Activated CD4-positive, alpha-beta memory T cell treated with anti-CD3 and anti-CD28 coated beads for 36 hours (primary cell): ENCODE results near the gene KPTN. TPM values are rescaled to one million over a fixed set of nuclear protein-coding genes. Genes with fewer than 3 reads are reported as not detected.

ENCODE experiments used
- CTCF ChIA-PET: fragments of 350-600 bp; sonication (Branson Sonifier 250); formaldehyde crosslinking; loops from one replicate; lab custom pipeline; 2021; ENCODE audit warnings: antibody characterized with exemption, inconsistent platforms; lab: Charles Lee
- POLR2A ChIA-PET: fragments of 350-600 bp; sonication (Branson Sonifier 250); formaldehyde crosslinking; loops from one replicate; lab custom pipeline; 2021; ENCODE audit warnings: antibody characterized with exemption; lab: Charles Lee
- DNase-seq: peaks from one replicate; pipeline ENCODE4 v3.0.0-alpha.2; 2020
- H3K27ac Mint-ChIP-seq: one replicate; pipeline ENCODE4 v1.8.0; 2021; ENCODE audit warnings: mixed read lengths
- H3K27me3 Mint-ChIP-seq: one replicate; pipeline ENCODE4 v1.8.0; 2021; ENCODE audit warnings: mixed read lengths
- H3K36me3 Mint-ChIP-seq: one replicate; pipeline ENCODE4 v1.8.0; 2021; ENCODE audit warnings: mixed read lengths
- H3K4me1 Mint-ChIP-seq: one replicate; pipeline ENCODE4 v1.8.0; 2021; ENCODE audit warnings: low read depth, mixed read lengths
- H3K4me3 Mint-ChIP-seq: one replicate; pipeline ENCODE4 v1.8.0; 2021; ENCODE audit warnings: mild to moderate bottlenecking, mixed read lengths
- H3K9me3 Mint-ChIP-seq: one replicate; pipeline ENCODE4 v1.8.0; 2021; ENCODE audit warnings: mixed read lengths
- intact Hi-C: fragments of 100-400 bp; cut with micrococcal nuclease; formaldehyde crosslinking; loops from one replicate; pipeline ENCODE4 v1.15.1; 2023
- total RNA-seq, 2 experiments: library from RNA; stranded (reverse); gene quantifications; one replicate each; pipeline ENCODE4 v1.2.3, GENCODE V29; 2021

Gene KPTN
- total RNA-seq, 2 experiments from 2014 or later, result 7.0 to 9.2 TPM

DNA sequence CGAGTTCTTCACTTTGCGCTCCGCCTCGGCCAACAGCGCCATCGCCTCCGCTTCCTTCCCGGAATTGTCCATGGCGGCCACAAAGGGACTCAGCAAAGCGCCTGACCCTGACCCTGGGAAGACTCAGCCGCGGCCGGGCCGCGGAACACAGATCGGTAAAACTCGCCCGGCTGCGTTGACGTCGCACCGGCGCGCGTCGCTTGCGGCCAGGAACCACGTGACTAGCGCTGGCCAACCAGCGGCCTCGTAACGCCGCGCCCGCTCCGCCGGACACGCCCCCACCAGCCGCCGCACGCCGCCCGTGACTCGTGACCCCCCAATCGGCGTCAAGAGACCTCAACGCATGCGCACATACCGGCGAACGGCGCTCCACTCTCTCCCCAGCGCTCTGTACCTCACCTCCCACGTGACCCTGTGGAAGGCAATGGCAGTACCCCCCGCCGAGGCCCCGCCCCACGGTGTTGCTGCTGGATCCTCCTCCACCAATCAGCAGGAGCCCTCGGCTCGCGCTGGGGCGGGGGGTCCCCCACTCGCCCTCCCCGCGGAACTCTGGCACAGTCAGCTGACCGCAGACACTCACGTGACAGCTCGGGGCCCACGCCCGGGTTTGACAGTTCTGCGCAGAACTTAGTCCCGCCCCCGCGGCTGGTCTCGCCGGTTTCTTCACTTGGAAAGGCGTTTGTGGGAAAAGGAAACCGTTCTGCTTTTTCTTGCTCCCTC is 31.0 kb upstream of the KPTN start, which contains the start of gene NAPA:
NAPA (minus strand) TSS at position 195 of the 720 bp plus-strand sequence; CDS start at position 72, 123 bp downstream.
- Mint-ChIP-seq H3K36me3 (peaks cover 7% of the 10 kb centered on the region), H3K9me3 (no peaks in the 10 kb centered on the region), H3K27ac (peak within 1 kb of the TSS; percentile 95), H3K4me1 (peaks cover 74% of the 10 kb centered on the region), H3K4me3 (peak within 1 kb of the TSS; percentile 98), H3K27me3 (no peaks in the 10 kb centered on the region)
- DNase-seq, result peak; percentile 100
- CTCF ChIA-PET, result interaction anchor here (0.7 to 3.2 kb wide), 23 partner anchors 9 to 241 kb away, joined by 3 to 53 read pairs (median 4); partner anchors contain the start of genes DHX34, EHD2, KPTN and NOP53
- intact Hi-C loops, result loop anchor here (1.0 to 10.0 kb wide), 8 partner anchors 31 to 810 kb away; partner anchors contain the start of genes BICRA, EMP3, KPTN and ZC3H4
- POLR2A ChIA-PET, result interaction anchor here (0.8 to 1.8 kb wide), 4 partner anchors 30 to 93 kb away, joined by 4 to 9 read pairs (median 4); no protein-coding TSS in a partner anchor

DNA sequence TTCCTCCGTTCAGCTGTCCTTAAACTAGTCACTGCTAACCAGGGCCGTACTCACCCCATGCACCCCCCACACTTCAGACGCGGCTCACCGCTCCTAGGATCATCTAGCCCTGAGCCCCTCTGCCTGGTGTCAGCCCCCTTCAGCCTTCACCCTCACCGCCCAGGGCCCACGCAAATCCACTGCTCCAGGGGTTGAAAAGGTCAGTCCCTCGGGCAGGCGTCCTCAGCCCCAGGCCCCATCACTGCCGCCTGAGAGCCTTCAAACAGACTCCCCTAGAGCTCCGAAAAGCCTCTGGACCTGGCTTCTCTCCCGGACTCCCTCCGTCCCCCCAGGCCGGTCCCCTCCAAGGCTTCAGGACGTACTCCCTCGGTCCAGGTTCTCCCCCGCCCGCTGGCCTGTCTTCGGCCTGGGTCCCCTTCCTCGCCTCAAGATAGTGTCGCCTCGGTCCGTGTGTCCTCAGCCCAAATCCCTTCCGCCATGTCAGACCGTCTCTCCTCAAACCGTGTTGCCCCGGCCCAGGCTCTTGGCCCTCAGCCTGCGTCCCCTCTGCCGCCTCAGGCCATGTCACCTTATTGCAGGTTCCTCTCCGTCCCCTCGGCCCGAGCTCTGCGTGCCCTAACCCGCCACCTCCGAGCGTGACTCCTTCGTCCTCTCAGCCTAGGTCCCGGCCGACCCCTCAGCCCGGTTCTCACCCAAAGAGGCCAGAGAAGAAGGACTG is 30.3 kb upstream of the KPTN start:
- POLR2A ChIA-PET, result interaction anchor here (0.8 to 0.9 kb wide), 2 partner anchors 20 to 31 kb away, joined by 3 read pairs; partner anchors contain the start of gene KPTN
- peaks cover 74% of the 10 kb centered on the region for H3K4me1 Mint-ChIP-seq
- DNase-seq, result peak; percentile 22
- H3K27me3 Mint-ChIP-seq, result no peaks in the 10 kb centered on the region
- peak overlapping the region; percentile 98 for H3K4me3 Mint-ChIP-seq
- H3K9me3 Mint-ChIP-seq, result no peaks in the 10 kb centered on the region
- H3K36me3 Mint-ChIP-seq, result peaks cover 7% of the 10 kb centered on the region
- intact Hi-C loops, result loop anchor here (2.0 to 10.0 kb wide), 4 partner anchors 60 to 810 kb away; partner anchors contain the start of genes BICRA, EMP3 and ZNF541
- peak overlapping the region; percentile 95 for H3K27ac Mint-ChIP-seq
- CTCF ChIA-PET, result interaction anchor here (0.6 to 3.2 kb wide), 5 partner anchors 17 to 254 kb away, joined by 3 to 53 read pairs (median 4); partner anchors contain the start of gene DHX34

GRCh38 chr19:47512948-47513319 is 28.9 kb upstream of the KPTN start:
- ChIA-PET CTCF (interaction anchor here (0.6 to 1.3 kb wide), 2 partner anchors 29 to 78 kb away, joined by 4 read pairs; partner anchors contain the start of gene KPTN), POLR2A (interaction anchor here (0.9 kb wide), 1 partner anchor 29 kb away, joined by 3 read pairs; the partner anchor contains the start of gene KPTN)
- H3K27ac Mint-ChIP-seq, result peak overlapping the region; percentile 61
- no peaks in the 10 kb centered on the region for H3K9me3 Mint-ChIP-seq
- H3K4me1 Mint-ChIP-seq, result peaks cover 73% of the 10 kb centered on the region
- no peaks in the 10 kb centered on the region for H3K27me3 Mint-ChIP-seq
- no peak for DNase-seq
- intact Hi-C loops, result loop anchor here (10.0 kb wide), 3 partner anchors 62 to 812 kb away; partner anchors contain the start of genes EMP3 and ZNF541
- H3K36me3 Mint-ChIP-seq, result peaks cover 7% of the 10 kb centered on the region
- H3K4me3 Mint-ChIP-seq, result peak overlapping the region; percentile 98

GRCh38 chr19:47512183-47512947 is 28.3 kb upstream of the KPTN start:
- CTCF ChIA-PET, result interaction anchor here (0.6 to 3.8 kb wide), 3 partner anchors 28 to 77 kb away, joined by 4 to 17 read pairs (median 4); partner anchors contain the start of gene KPTN
- peaks cover 7% of the 10 kb centered on the region for H3K36me3 Mint-ChIP-seq
- DNase-seq, result no peak
- H3K4me1 Mint-ChIP-seq, result peaks cover 71% of the 10 kb centered on the region
- H3K9me3 Mint-ChIP-seq, result no peaks in the 10 kb centered on the region
- H3K4me3 Mint-ChIP-seq, result peak overlapping the region; percentile 98
- intact Hi-C loops, result loop anchor here (10.0 kb wide), 3 partner anchors 62 to 812 kb away; partner anchors contain the start of genes EMP3 and ZNF541
- POLR2A ChIA-PET, result interaction anchor here (2.1 kb wide), 1 partner anchor 28 kb away, joined by 7 read pairs; the partner anchor contains the start of gene KPTN
- H3K27me3 Mint-ChIP-seq, result no peaks in the 10 kb centered on the region
- peak overlapping the region; percentile 61 for H3K27ac Mint-ChIP-seq

GRCh38 chr19:47511681-47512080 is 27.7 kb upstream of the KPTN start:
- Mint-ChIP-seq H3K9me3 (no peaks in the 10 kb centered on the region), H3K36me3 (peaks cover 7% of the 10 kb centered on the region), H3K27ac (peak overlapping the region; percentile 25), H3K27me3 (no peaks in the 10 kb centered on the region), H3K4me1 (peaks cover 66% of the 10 kb centered on the region), H3K4me3 (no peak overlapping the region)
- intact Hi-C loops, result loop anchor here (10.0 kb wide), 3 partner anchors 63 to 813 kb away; partner anchors contain the start of genes EMP3 and ZNF541
- DNase-seq, result no peak
- CTCF ChIA-PET, result interaction anchor here (1.3 to 3.8 kb wide), 3 partner anchors 28 to 75 kb away, joined by 4 to 17 read pairs (median 4); partner anchors contain the start of gene KPTN
- POLR2A ChIA-PET, result interaction anchor here (2.1 kb wide), 1 partner anchor 28 kb away, joined by 7 read pairs; the partner anchor contains the start of gene KPTN

- peaks cover 60% of the 10 kb centered on the region for H3K4me1 Mint-ChIP-seq
These were observed 27.1 kb upstream of the KPTN start for GRCh38 chr19:47511128-47511517.

DNA sequence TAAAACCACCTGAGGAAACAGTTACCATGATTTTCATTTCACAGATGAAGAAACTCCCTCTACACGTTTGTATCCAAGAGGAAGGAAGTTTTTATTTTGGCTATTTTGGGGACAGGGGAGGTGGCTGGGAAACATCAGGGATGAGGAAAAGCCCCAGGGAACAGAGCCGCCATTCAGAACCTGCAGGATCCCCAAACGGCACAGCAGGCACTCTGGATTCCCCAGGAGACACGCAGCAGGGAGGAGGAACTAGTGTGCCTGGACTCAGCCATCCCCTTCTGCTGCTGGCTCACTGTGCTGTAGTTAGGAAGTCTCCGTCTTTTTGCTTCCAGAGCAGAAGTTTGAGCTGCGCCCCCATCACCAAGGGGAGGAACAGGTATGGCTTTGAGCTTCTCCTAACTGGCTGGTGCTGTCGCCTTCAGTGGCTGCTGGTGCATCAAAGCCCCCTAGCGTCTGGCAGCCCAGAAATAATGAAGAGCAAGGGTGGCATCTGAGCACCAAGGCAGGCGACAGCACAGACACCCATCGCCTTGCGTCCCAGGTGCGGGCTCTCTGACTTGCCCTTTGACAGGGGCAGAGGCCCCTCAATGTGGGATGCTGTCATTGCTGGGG is 26.6 kb upstream of the KPTN start:
- no peak overlapping the region for H3K4me3 Mint-ChIP-seq
- POLR2A ChIA-PET, result interaction anchor here (2.1 kb wide), 1 partner anchor 27 kb away, joined by 7 read pairs; the partner anchor contains the start of gene KPTN
- peaks cover 56% of the 10 kb centered on the region for H3K4me1 Mint-ChIP-seq

More at GRCh38 chr19:47511128-47511517, 27.1 kb upstream of the KPTN start:
- ChIA-PET POLR2A (interaction anchor here (2.1 kb wide), 1 partner anchor 27 kb away, joined by 7 read pairs; the partner anchor contains the start of gene KPTN), CTCF (interaction anchor here (0.9 to 3.8 kb wide), 3 partner anchors 27 to 197 kb away, joined by 3 to 17 read pairs (median 4); partner anchors contain the start of gene KPTN)
- no peak for DNase-seq
- H3K4me3 Mint-ChIP-seq, result no peak overlapping the region
- H3K9me3 Mint-ChIP-seq, result no peaks in the 10 kb centered on the region
- H3K36me3 Mint-ChIP-seq, result peaks cover 7% of the 10 kb centered on the region
- H3K27me3 Mint-ChIP-seq, result no peaks in the 10 kb centered on the region
- intact Hi-C loops, result loop anchor here (10.0 kb wide), 3 partner anchors 64 to 814 kb away; partner anchors contain the start of genes EMP3 and ZNF541
- H3K27ac Mint-ChIP-seq, result no peak overlapping the region

GRCh38 chr19:47509973-47510372 is 26.0 kb upstream of the KPTN start:
- intact Hi-C loops, result loop anchor here (10.0 kb wide), 3 partner anchors 65 to 815 kb away; partner anchors contain the start of genes EMP3 and ZNF541
- Mint-ChIP-seq H3K9me3 (no peaks in the 10 kb centered on the region), H3K27me3 (no peaks in the 10 kb centered on the region), H3K4me3 (no peak overlapping the region), H3K36me3 (peaks cover 7% of the 10 kb centered on the region), H3K27ac (peak overlapping the region; percentile 21), H3K4me1 (peaks cover 50% of the 10 kb centered on the region)
- ChIA-PET CTCF (interaction anchor here (0.9 to 3.8 kb wide), 3 partner anchors 74 to 189 kb away, joined by 3 to 17 read pairs (median 3); no protein-coding TSS in a partner anchor), POLR2A (interaction anchor here (2.1 kb wide), 1 partner anchor 26 kb away, joined by 7 read pairs; the partner anchor contains the start of gene KPTN)
- DNase-seq, result no peak

More for the DNA sequence above, 26.6 kb upstream of the KPTN start:
- no peak overlapping the region for H3K27ac Mint-ChIP-seq
- no peaks in the 10 kb centered on the region for H3K9me3 Mint-ChIP-seq
- intact Hi-C loops, result loop anchor here (10.0 kb wide), 3 partner anchors 64 to 814 kb away; partner anchors contain the start of genes EMP3 and ZNF541
- H3K36me3 Mint-ChIP-seq, result peaks cover 7% of the 10 kb centered on the region
- H3K27me3 Mint-ChIP-seq, result no peaks in the 10 kb centered on the region
- no peak for DNase-seq
- CTCF ChIA-PET, result interaction anchor here (0.9 to 3.8 kb wide), 4 partner anchors 27 to 197 kb away, joined by 3 to 17 read pairs (median 4); partner anchors contain the start of gene KPTN

DNA sequence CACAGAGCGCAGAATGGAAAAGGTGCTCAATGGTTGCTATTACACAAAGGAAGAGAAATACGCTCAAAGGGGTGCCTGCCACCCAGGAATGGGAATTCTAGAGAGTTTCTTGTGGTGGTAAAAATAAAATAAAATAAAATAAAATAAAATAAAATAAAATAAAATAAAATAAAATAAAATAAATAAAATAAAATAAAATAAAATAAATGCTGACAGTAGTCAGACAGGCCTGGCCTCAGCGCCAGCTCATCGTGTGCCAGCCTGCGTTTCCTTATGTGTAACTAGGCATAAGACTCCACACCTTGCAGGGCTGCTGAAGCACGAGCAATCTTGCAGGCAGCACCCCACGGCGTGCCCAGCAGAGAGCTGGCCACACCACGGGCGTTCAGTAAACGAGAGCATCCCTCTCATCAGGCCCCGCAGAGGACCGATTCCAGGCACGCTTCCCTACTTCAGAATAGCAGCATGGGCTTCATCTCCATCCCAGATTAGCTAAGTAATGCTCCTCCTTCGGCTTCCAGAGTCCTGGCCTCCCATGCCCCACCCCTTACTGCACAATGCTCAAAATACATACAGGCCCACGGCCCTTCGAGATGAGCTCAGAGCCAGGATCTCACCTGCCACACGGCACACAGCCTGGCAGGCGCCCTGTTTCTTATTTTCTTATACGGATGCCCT is 25.3 kb upstream of the KPTN start:
- ChIA-PET CTCF (interaction anchor here (1.0 to 3.8 kb wide), 2 partner anchors 73 to 190 kb away, joined by 3 to 17 read pairs; no protein-coding TSS in a partner anchor), POLR2A (no interaction called here)
- Mint-ChIP-seq H3K4me1 (peaks cover 44% of the 10 kb centered on the region), H3K36me3 (peaks cover under 1% of the 10 kb centered on the region), H3K27ac (no peak overlapping the region), H3K27me3 (no peaks in the 10 kb centered on the region), H3K4me3 (no peak overlapping the region), H3K9me3 (no peaks in the 10 kb centered on the region)
- DNase-seq, result no peak
- intact Hi-C loops, result no loop called here
